ENCODE measurements around the gene TENM4.

TENM4 gene

DNA sequence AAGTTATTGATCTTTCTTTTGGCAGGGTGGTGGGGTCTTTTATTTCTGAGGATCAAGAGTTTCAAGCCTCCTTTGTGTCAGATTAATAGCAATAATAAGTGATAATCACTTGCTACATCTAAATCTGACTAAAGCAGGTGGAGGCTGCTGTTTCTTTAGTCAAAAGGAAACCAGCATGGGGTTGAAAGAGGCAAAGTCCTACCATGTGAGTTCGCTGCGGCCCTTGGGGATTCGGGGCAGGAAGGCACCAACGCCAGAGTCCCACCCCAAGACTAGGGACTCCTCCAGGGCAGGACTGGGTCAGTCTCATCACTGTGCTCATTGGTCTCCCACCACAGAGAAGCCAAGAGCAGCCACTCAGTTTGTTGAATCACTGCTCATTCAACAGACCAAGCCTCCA lies 73.0 kb downstream of the TENM4 start:
- Mint-ChIP-seq H3K27me3 (no peaks in the 10 kb centered on the region), H3K9me3 (peaks cover 6% of the 10 kb centered on the region), H3K4me1 (no peaks in the 10 kb centered on the region), H3K4me3 (no peak overlapping the region), H3K36me3 (ENCODE audit: insufficient read depth) (no peaks in the 10 kb centered on the region), H3K27ac (ENCODE audit: low read depth) (no peak overlapping the region)
- no peak for DNase-seq (ENCODE audit: low spot score in 2 of 2)
- ATAC-seq (replicated peaks; ENCODE audit: extremely low read depth, poor library complexity, severe bottlenecking), result no peak

GRCh38 chr11:79366218-79366617 lies 74.6 kb downstream of the TENM4 start:
- DNase-seq (ENCODE audit: low spot score in 2 of 2), result no peak
- H3K9me3 Mint-ChIP-seq, result no peaks in the 10 kb centered on the region
- H3K36me3 Mint-ChIP-seq (ENCODE audit: insufficient read depth), result no peaks in the 10 kb centered on the region
- H3K4me1 Mint-ChIP-seq, result no peaks in the 10 kb centered on the region
- H3K4me3 Mint-ChIP-seq, result no peak overlapping the region
- H3K27ac Mint-ChIP-seq (ENCODE audit: low read depth), result no peak overlapping the region
- H3K27me3 Mint-ChIP-seq, result no peaks in the 10 kb centered on the region
- no peak for ATAC-seq (replicated peaks; ENCODE audit: extremely low read depth, poor library complexity, severe bottlenecking)

DNA sequence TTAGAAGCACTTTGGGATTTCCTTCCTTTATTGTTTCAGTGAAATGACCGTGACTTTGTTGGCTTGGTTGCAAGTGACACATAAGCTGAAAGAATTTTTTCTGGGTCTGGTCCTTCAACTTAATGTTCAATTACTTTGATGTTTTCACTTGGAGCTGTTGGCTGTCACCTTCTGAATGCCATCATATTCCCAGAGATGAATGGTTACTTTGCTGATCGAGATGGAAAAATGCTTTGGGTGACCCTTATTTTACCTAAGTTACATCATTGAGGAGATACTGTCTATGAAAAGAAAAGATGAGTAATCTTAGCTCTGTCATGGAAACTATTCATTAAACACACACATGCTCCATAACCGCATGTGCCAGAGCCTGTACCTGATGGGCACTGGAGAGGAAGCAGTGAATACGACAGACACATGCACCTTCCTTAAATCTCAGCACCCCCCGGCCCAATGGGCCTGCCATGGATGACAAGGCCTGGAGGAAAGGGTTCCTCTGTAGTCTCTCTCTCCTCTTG lies 76.9 kb downstream of the TENM4 start:
- Mint-ChIP-seq H3K9me3 (no peaks in the 10 kb centered on the region), H3K36me3 (ENCODE audit: insufficient read depth) (no peaks in the 10 kb centered on the region), H3K4me1 (no peaks in the 10 kb centered on the region), H3K27ac (ENCODE audit: low read depth) (no peak overlapping the region), H3K27me3 (no peaks in the 10 kb centered on the region), H3K4me3 (no peak overlapping the region)
- no peak for DNase-seq (ENCODE audit: low spot score in 2 of 2)
- ATAC-seq (replicated peaks; ENCODE audit: extremely low read depth, poor library complexity, severe bottlenecking), result no peak

GRCh38 chr11:79363256-79363655 lies 77.6 kb downstream of the TENM4 start:
- H3K36me3 Mint-ChIP-seq (ENCODE audit: insufficient read depth), result no peaks in the 10 kb centered on the region
- H3K9me3 Mint-ChIP-seq, result no peaks in the 10 kb centered on the region
- H3K27me3 Mint-ChIP-seq, result no peaks in the 10 kb centered on the region
- no peak overlapping the region for H3K4me3 Mint-ChIP-seq
- DNase-seq (ENCODE audit: low spot score in 2 of 2) (no peak), ATAC-seq (replicated peaks; ENCODE audit: extremely low read depth, poor library complexity, severe bottlenecking) (no peak)
- H3K4me1 Mint-ChIP-seq, result no peaks in the 10 kb centered on the region
- H3K27ac Mint-ChIP-seq (ENCODE audit: low read depth), result no peak overlapping the region

DNA sequence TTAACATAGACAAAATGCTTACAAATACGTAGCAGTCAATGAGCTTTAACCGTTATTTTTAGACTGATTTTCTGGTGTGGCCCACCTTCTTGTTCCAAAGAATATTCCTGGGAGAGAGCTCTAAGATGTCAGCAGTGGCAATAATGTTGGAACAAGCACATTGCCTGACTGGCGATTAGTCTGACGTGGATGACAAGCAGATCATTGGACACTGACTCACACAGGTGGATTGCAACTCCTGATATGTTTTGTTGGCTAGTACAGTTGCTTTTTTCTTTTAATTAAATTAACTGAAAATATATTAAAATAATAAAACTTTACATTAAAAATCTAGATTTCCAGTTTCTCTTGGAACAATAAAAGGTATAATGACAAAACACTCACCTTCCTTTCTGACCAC lies 78.0 kb downstream of the TENM4 start:
- DNase-seq (ENCODE audit: low spot score in 2 of 2), result no peak
- no peaks in the 10 kb centered on the region for H3K27me3 Mint-ChIP-seq

GRCh38 chr11:79362206-79362757 lies 78.5 kb downstream of the TENM4 start:
- Mint-ChIP-seq H3K36me3 (ENCODE audit: insufficient read depth) (no peaks in the 10 kb centered on the region), H3K27me3 (no peaks in the 10 kb centered on the region), H3K27ac (ENCODE audit: low read depth) (no peak overlapping the region), H3K4me1 (no peaks in the 10 kb centered on the region), H3K4me3 (no peak overlapping the region), H3K9me3 (no peaks in the 10 kb centered on the region)
- no peak for ATAC-seq (replicated peaks; ENCODE audit: extremely low read depth, poor library complexity, severe bottlenecking)
- DNase-seq (ENCODE audit: low spot score in 2 of 2), result no peak

More for the DNA sequence above, 78.0 kb downstream of the TENM4 start:
- no peak for ATAC-seq (replicated peaks; ENCODE audit: extremely low read depth, poor library complexity, severe bottlenecking)
- Mint-ChIP-seq H3K4me1 (no peaks in the 10 kb centered on the region), H3K9me3 (no peaks in the 10 kb centered on the region), H3K27ac (ENCODE audit: low read depth) (no peak overlapping the region), H3K36me3 (ENCODE audit: insufficient read depth) (no peaks in the 10 kb centered on the region), H3K4me3 (no peak overlapping the region)

- Mint-ChIP-seq H3K27me3 (no peaks in the 10 kb centered on the region), H3K27ac (ENCODE audit: low read depth) (no peak overlapping the region), H3K4me1 (no peaks in the 10 kb centered on the region), H3K9me3 (no peaks in the 10 kb centered on the region), H3K36me3 (ENCODE audit: insufficient read depth) (no peaks in the 10 kb centered on the region), H3K4me3 (no peak overlapping the region)
- DNase-seq (ENCODE audit: low spot score in 2 of 2), result no peak
- no peak for ATAC-seq (replicated peaks; ENCODE audit: extremely low read depth, poor library complexity, severe bottlenecking)
Measured at GRCh38 chr11:79358258-79358657, 82.6 kb downstream of the TENM4 start.

- Mint-ChIP-seq H3K4me1 (no peaks in the 10 kb centered on the region), H3K27me3 (no peaks in the 10 kb centered on the region), H3K36me3 (ENCODE audit: insufficient read depth) (no peaks in the 10 kb centered on the region), H3K27ac (ENCODE audit: low read depth) (no peak overlapping the region), H3K9me3 (peaks cover 11% of the 10 kb centered on the region), H3K4me3 (no peak overlapping the region)
- DNase-seq (ENCODE audit: low spot score in 2 of 2) (no peak), ATAC-seq (replicated peaks; ENCODE audit: extremely low read depth, poor library complexity, severe bottlenecking) (no peak)
Measured at GRCh38 chr11:79353706-79354105, 87.1 kb downstream of the TENM4 start.

DNA sequence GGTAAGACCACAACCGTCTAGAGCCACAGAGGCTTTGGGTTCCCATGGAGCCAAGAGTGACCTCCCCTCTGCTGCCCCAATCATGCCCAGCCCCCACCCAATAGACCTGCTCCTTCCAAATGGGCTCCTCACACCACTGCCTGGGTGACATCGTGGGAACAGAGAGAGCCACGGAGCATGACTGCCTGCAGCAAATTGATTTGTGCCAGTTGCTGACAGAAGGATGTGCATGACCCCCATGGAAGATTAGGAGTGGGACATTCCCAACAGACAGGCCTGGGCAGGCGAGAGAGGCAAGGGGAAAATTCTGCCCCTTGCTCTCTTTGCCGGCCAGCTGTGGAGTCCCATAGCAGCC lies 88.5 kb downstream of the TENM4 start:
- H3K4me1 Mint-ChIP-seq, result no peaks in the 10 kb centered on the region
- ATAC-seq (replicated peaks; ENCODE audit: extremely low read depth, poor library complexity, severe bottlenecking) (no peak), DNase-seq (ENCODE audit: low spot score in 2 of 2) (no peak)
- no peaks in the 10 kb centered on the region for H3K36me3 Mint-ChIP-seq (ENCODE audit: insufficient read depth)
- no peak overlapping the region for H3K4me3 Mint-ChIP-seq
- no peaks in the 10 kb centered on the region for H3K27me3 Mint-ChIP-seq
- H3K27ac Mint-ChIP-seq (ENCODE audit: low read depth), result no peak overlapping the region
- H3K9me3 Mint-ChIP-seq, result peaks cover 11% of the 10 kb centered on the region

DNA sequence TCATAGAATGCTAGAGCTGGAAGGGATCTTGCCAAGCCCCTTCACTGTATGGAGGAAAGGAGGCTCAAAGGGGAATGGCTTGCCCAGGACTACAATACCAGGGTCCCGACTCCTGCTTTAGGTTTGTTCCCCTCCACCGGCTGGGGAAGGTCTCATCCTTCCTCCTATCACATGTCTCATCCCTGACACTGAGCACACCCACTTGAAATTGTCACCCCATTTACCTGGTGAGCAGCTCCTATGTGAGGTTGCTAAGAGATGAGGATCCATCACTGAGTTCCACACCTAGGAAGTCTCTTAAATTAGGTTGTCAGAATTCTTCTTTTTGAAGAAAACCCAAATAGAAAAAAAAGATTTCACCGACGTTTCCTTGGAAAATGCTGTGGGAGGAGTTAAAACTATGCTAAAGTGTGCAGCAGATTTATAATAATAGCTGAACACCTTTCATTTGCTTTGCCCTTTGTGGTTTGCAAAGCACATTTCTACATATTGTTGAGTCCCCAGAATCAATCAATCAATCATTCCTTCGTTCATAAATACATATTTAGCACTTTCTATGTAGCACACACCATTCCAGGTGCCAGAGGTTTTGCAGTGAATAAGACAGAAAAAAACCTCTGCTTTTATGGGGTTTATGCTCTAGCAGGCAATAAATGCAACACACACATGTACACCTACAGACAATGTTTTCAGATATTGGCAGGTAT lies 91.7 kb downstream of the TENM4 start:
- ATAC-seq (replicated peaks; ENCODE audit: extremely low read depth, poor library complexity, severe bottlenecking), result no peak

DNA sequence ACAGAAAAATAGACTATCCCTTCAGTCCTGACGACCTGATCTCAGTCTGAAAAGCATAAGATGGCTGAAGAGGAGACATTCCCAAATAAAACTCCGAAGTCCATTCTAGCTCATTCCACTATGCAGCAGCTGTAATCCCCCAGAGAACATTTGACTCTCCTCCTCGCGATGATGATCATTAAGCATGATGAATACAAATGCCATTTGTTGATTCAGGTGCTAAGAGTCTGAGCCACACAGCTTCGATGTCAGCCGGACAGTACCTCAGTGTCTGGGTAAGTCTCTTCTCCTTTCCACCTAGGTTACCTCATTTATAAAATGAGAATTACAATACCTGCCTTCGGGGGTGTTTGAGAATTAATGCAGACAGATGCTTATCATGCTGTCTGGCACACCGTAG lies 94.8 kb downstream of the TENM4 start:
- no peaks in the 10 kb centered on the region for H3K27me3 Mint-ChIP-seq

More for the DNA sequence above, 91.7 kb downstream of the TENM4 start:
- peaks cover 13% of the 10 kb centered on the region for H3K9me3 Mint-ChIP-seq
- H3K27ac Mint-ChIP-seq (ENCODE audit: low read depth), result no peak overlapping the region
- H3K4me1 Mint-ChIP-seq, result no peaks in the 10 kb centered on the region
- H3K4me3 Mint-ChIP-seq, result no peak overlapping the region
- H3K36me3 Mint-ChIP-seq (ENCODE audit: insufficient read depth), result no peaks in the 10 kb centered on the region
- no peak for DNase-seq (ENCODE audit: low spot score in 2 of 2)
- H3K27me3 Mint-ChIP-seq, result no peaks in the 10 kb centered on the region

GRCh38 chr11:79344753-79345294 lies 96.0 kb downstream of the TENM4 start:
- no peak for DNase-seq (ENCODE audit: low spot score in 2 of 2)
- Mint-ChIP-seq H3K36me3 (ENCODE audit: insufficient read depth) (no peaks in the 10 kb centered on the region), H3K4me3 (no peak overlapping the region), H3K27ac (ENCODE audit: low read depth) (no peak overlapping the region), H3K4me1 (no peaks in the 10 kb centered on the region), H3K27me3 (no peaks in the 10 kb centered on the region), H3K9me3 (peaks cover 5% of the 10 kb centered on the region)
- no peak for ATAC-seq (replicated peaks; ENCODE audit: extremely low read depth, poor library complexity, severe bottlenecking)

More for the DNA sequence above, 94.8 kb downstream of the TENM4 start:
- peaks cover 13% of the 10 kb centered on the region for H3K9me3 Mint-ChIP-seq
- no peak overlapping the region for H3K27ac Mint-ChIP-seq (ENCODE audit: low read depth)
- DNase-seq (ENCODE audit: low spot score in 2 of 2) (no peak), ATAC-seq (replicated peaks; ENCODE audit: extremely low read depth, poor library complexity, severe bottlenecking) (no peak)
- no peaks in the 10 kb centered on the region for H3K36me3 Mint-ChIP-seq (ENCODE audit: insufficient read depth)
- H3K4me3 Mint-ChIP-seq, result no peak overlapping the region
- H3K4me1 Mint-ChIP-seq, result no peaks in the 10 kb centered on the region

- H3K4me3 Mint-ChIP-seq, result no peak overlapping the region
- no peaks in the 10 kb centered on the region for H3K36me3 Mint-ChIP-seq (ENCODE audit: insufficient read depth)
- peaks cover 10% of the 10 kb centered on the region for H3K9me3 Mint-ChIP-seq
- no peaks in the 10 kb centered on the region for H3K4me1 Mint-ChIP-seq
- no peaks in the 10 kb centered on the region for H3K27me3 Mint-ChIP-seq
- ATAC-seq (replicated peaks; ENCODE audit: extremely low read depth, poor library complexity, severe bottlenecking) (no peak), DNase-seq (ENCODE audit: low spot score in 2 of 2) (no peak)
- no peak overlapping the region for H3K27ac Mint-ChIP-seq (ENCODE audit: low read depth)
Measured at GRCh38 chr11:79342686-79343085, 98.1 kb downstream of the TENM4 start.

Data from central memory CD8-positive, alpha-beta T cell (primary cell).